T-helper 17 cell (primary cell): ENCODE measurements around the gene MS4A6E. TPM values are rescaled to one million over a fixed set of nuclear protein-coding genes. Genes with fewer than 3 reads are reported as not detected.

Source experiments
- ATAC-seq: fragments of 150-1000 bp; cut with Tn5 transposase; 2 replicates; pipeline ENCODE4 v1.10.0; 2021; ENCODE audit warnings: mild to moderate bottlenecking, moderate library complexity
- DNase-seq, 3 donors: peaks; one replicate each; pipeline versions ENCODE4 v3.0.0 to v3.0.0-alpha.2; 2020 to 2021
- H3K9me3 ChIP-seq: one replicate; pipeline ENCODE4 v1.7.0; 2013; ENCODE audit warnings: low read length, mild to moderate bottlenecking; ENCODE audit not compliant: control insufficient read depth, poor library complexity, severe bottlenecking
- H3K27ac Mint-ChIP-seq: one replicate; pipeline ENCODE4 v1.8.0; 2022; ENCODE audit warnings: mild to moderate bottlenecking, moderate library complexity, mixed read lengths
- H3K27me3 Mint-ChIP-seq: one replicate; pipeline ENCODE4 v1.8.0; 2022; ENCODE audit warnings: mixed read lengths
- H3K36me3 Mint-ChIP-seq: one replicate; pipeline ENCODE4 v1.8.0; 2022; ENCODE audit warnings: low read depth, mixed read lengths
- H3K4me1 Mint-ChIP-seq: one replicate; pipeline ENCODE4 v1.8.0; 2022; ENCODE audit warnings: mild to moderate bottlenecking, mixed read lengths
- H3K4me3 Mint-ChIP-seq: one replicate; pipeline ENCODE4 v1.8.0; 2022; ENCODE audit warnings: mild to moderate bottlenecking, moderate library complexity, mixed read lengths
- total RNA-seq, 4 donors: library from RNA in 2 of 4; stranded (reverse) in 2 of 4; gene quantifications; one replicate each; pipeline ENCODE4 v1.2.3 and lab custom pipeline; 2022 to 2026

The MS4A6E gene
- total RNA-seq, 2 donors from 2014 or later = not detected

- ATAC-seq (no peak), DNase-seq (no peak)
- Mint-ChIP-seq H3K4me1 (no peaks in the 10 kb centered on the region), H3K27ac (no peak overlapping the region), H3K27me3 (peaks cover 68% of the 10 kb centered on the region), H3K36me3 (no peaks in the 10 kb centered on the region), H3K4me3 (no peak overlapping the region)
- no peaks in the 10 kb centered on the region for H3K9me3 ChIP-seq
Observed at GRCh38 chr11:60371386-60371785, 44.3 kb downstream of the MS4A6E start.

GRCh38 chr11:60371854-60372253 is 44.8 kb downstream of the MS4A6E start:
- no peak for DNase-seq
- no peaks in the 10 kb centered on the region for H3K9me3 ChIP-seq
- Mint-ChIP-seq H3K4me3 (no peak overlapping the region), H3K36me3 (no peaks in the 10 kb centered on the region), H3K27me3 (peaks cover 73% of the 10 kb centered on the region), H3K4me1 (no peaks in the 10 kb centered on the region), H3K27ac (no peak overlapping the region)
- no peak for ATAC-seq

- H3K27me3 Mint-ChIP-seq = peaks cover 70% of the 10 kb centered on the region
- DNase-seq (no peak), ATAC-seq (no peak)
- no peak overlapping the region for H3K4me3 Mint-ChIP-seq
- H3K9me3 ChIP-seq = no peaks in the 10 kb centered on the region
- no peaks in the 10 kb centered on the region for H3K36me3 Mint-ChIP-seq
- H3K4me1 Mint-ChIP-seq = no peaks in the 10 kb centered on the region
- no peak overlapping the region for H3K27ac Mint-ChIP-seq
Observed at GRCh38 chr11:60372767-60373166, 45.7 kb downstream of the MS4A6E start.

DNA sequence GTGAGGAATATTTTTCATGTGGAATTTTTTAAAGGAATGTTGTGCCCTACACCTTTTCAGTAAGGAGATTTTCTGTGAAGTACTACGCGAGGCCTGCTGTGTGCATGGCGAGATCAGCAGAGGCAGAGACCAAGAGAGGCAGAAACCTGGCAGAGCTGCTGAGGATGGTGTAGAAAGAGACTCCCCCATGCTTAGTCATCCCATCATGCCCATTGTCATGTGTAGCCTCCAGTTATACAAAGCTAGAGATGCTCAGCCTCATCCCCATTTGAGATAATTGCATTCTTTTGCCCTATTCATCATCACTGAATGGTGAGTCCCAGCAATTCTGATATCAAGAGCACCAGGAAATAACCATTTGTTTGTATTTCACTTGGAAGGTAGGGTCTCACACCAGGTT is 48.3 kb downstream of the MS4A6E start:
- no peak overlapping the region for H3K27ac Mint-ChIP-seq
- ATAC-seq = no peak
- DNase-seq = no peak
- no peak overlapping the region for H3K4me3 Mint-ChIP-seq
- no peaks in the 10 kb centered on the region for H3K9me3 ChIP-seq
- peaks cover 71% of the 10 kb centered on the region for H3K27me3 Mint-ChIP-seq
- H3K36me3 Mint-ChIP-seq = no peaks in the 10 kb centered on the region
- H3K4me1 Mint-ChIP-seq = no peaks in the 10 kb centered on the region

DNA sequence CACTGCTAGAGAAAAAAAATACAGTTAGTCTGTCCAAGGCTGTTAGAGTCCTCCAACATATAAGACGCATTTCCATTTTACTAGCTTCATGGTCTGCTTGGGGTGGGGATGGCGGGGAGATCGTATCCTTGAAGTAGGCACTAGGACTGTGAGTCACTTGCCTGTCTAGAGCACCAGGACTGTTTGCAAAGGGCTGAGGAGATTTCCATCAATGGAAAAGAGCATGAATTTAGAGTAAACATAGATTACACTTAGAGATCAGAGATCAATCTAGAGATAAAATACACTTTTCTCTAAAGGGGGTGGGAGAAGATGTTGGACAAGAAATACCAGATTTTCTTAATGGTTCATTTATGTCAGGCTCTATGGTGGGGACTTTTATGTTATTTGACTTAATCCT is 49.5 kb downstream of the MS4A6E start:
- H3K4me1 Mint-ChIP-seq = no peaks in the 10 kb centered on the region
- H3K36me3 Mint-ChIP-seq = no peaks in the 10 kb centered on the region
- H3K27me3 Mint-ChIP-seq = peaks cover 71% of the 10 kb centered on the region
- ATAC-seq (no peak), DNase-seq (no peak)
- H3K4me3 Mint-ChIP-seq = no peak overlapping the region
- no peaks in the 10 kb centered on the region for H3K9me3 ChIP-seq
- H3K27ac Mint-ChIP-seq = no peak overlapping the region

DNA sequence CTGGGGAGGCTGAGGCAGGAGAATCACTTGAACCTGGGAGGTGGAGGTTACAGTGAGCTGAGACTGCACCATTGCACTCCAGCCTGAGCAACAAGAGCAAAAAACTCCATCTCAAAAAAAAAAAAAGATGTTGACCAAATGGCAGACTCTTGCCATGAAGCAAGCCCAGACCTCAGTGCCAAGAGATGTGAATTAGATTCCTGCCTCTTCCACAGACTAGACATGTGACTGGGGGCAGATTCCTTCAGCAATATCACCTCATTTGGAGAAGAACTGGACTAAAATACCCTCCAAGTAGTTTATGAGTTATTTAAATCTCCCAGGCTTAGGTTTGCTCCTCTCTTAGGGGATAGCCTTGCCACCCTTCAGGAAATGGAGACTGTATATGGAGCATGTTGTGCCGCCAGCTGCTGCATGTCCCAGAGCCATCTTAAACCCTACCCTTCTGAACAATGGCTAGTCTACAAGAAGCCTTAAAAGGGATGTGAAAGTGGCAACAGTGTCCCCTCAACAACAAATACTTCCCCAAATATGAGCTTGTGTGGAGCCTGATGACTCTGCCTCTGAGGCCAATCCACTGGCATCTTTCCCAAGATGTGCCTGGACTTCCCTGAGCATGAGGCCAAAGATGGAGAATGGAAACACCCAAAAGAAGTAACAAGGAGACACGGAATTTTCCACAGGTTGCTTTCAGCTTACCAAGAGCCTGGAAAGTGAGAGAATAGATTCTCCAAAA is 50.5 kb downstream of the MS4A6E start:
- H3K27me3 Mint-ChIP-seq = peaks cover 73% of the 10 kb centered on the region
- H3K27ac Mint-ChIP-seq = no peak overlapping the region
- no peak overlapping the region for H3K4me3 Mint-ChIP-seq
- no peak for DNase-seq
- H3K9me3 ChIP-seq = no peaks in the 10 kb centered on the region
- peak; percentile 69 for ATAC-seq
- no peaks in the 10 kb centered on the region for H3K36me3 Mint-ChIP-seq
- no peaks in the 10 kb centered on the region for H3K4me1 Mint-ChIP-seq

DNA sequence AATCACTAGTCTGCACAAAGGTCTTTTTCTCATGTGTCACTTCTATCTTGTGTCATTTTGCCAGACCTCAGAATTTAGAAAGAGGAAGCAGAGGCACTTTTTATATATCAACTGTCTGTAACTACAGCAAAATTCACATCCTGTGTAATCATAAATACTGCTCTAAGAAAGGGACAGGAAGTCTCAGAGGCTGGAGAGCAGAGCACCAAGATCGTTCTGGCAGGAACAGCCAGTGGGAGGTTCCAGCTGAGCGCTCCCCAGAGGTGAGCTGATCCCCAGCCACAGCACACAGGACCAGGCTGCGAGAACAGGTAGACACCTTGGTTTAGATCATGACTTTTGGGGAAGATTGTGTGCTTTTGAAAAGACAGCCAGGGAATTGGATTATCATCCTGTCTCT is 51.3 kb downstream of the MS4A6E start, which contains the start of gene MS4A7:
MS4A7 (plus strand) TSS at position 179 of the 400 bp plus-strand sequence. CDS start 4,610 bp downstream, outside the sequence.
- H3K9me3 ChIP-seq = no peaks in the 10 kb centered on the region
- H3K36me3 Mint-ChIP-seq = no peaks in the 10 kb centered on the region
- ATAC-seq (peak; percentile 74), DNase-seq (no peak)
- H3K27ac Mint-ChIP-seq = no peak within 1 kb of the TSS
- peak within 1 kb of the TSS; percentile 46 for H3K4me3 Mint-ChIP-seq
- peaks cover 66% of the 10 kb centered on the region for H3K27me3 Mint-ChIP-seq
- no peaks in the 10 kb centered on the region for H3K4me1 Mint-ChIP-seq

DNA sequence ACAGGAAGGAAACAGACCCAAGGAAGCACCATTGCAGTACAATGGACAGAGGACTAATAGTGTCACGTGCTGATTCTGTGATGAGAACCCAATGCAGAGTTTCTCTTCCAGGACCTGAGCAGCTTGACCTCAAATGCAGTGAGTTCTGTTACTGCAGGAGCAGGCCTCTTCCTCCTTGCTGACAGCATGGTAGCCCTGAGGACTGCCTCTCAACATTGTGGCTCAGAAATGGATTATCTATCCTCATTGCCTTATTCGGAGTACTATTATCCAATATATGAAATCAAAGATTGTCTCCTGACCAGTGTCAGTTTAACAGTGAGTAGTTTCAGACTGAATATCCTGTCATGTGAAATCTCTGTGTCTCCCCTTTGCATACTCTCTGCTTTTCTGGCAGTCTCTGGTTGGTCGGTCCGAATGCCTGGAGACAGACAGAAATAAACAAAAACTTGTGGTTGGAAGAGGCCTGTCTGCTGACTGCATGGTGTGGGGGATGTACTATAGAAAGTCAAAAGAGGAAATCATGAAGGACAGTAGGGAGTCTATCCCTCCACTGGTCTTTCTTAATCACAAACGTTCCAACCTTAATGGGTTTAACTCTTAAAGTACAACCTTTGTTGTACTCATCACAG is 62.3 kb downstream of the MS4A6E start:
- DNase-seq (no peak), ATAC-seq (peak; percentile 72)

GRCh38 chr11:60390419-60390818 is 63.4 kb downstream of the MS4A6E start:
- H3K27ac Mint-ChIP-seq = no peak overlapping the region
- no peak overlapping the region for H3K4me3 Mint-ChIP-seq
- peaks cover 10% of the 10 kb centered on the region for H3K27me3 Mint-ChIP-seq
- no peaks in the 10 kb centered on the region for H3K9me3 ChIP-seq
- no peaks in the 10 kb centered on the region for H3K36me3 Mint-ChIP-seq
- ATAC-seq (no peak), DNase-seq (no peak)
- peaks cover 3% of the 10 kb centered on the region for H3K4me1 Mint-ChIP-seq

More for the DNA sequence above, 62.3 kb downstream of the MS4A6E start:
- peaks cover 3% of the 10 kb centered on the region for H3K4me1 Mint-ChIP-seq
- no peaks in the 10 kb centered on the region for H3K9me3 ChIP-seq
- peaks cover 18% of the 10 kb centered on the region for H3K27me3 Mint-ChIP-seq
- no peak overlapping the region for H3K27ac Mint-ChIP-seq
- H3K4me3 Mint-ChIP-seq = no peak overlapping the region
- no peaks in the 10 kb centered on the region for H3K36me3 Mint-ChIP-seq

Other genes starting within 250 kb of the MS4A6E start
- under 1 TPM in 1 of 2 donors, not detected in 1; 0.60 TPM for gene MS4A2, start 238.6 kb upstream of the MS4A6E start, total RNA-seq
- gene MS4A6A, start 144.2 kb upstream of the MS4A6E start, total RNA-seq = 1 to 10 TPM; 3.2 to 8.2 TPM
- 1 to 10 TPM in 1 of 2 donors, under 1 TPM in 1; 0.47 to 1.1 TPM for gene MS4A4E, start 84.1 kb upstream of the MS4A6E start, total RNA-seq
- gene MS4A4A, start 46.6 kb upstream of the MS4A6E start, total RNA-seq = under 1 TPM in 1 of 2 donors, not detected in 1; 0.50 TPM
- gene MS4A7, start 51.3 kb downstream of the MS4A6E start, total RNA-seq = 1 to 10 TPM in 1 of 2 donors, under 1 TPM in 1; 0.21 to 4.7 TPM
- under 1 TPM in 1 of 2 donors, not detected in 1; 0.60 TPM for gene MS4A14, start 69.2 kb downstream of the MS4A6E start, total RNA-seq
- not detected for gene MS4A5, start 102.3 kb downstream of the MS4A6E start, total RNA-seq
- gene MS4A1, start 128.6 kb downstream of the MS4A6E start, total RNA-seq = 10 to 100 TPM in 1 of 2 donors, under 1 TPM in 1; 0.50 to 27.9 TPM
- not detected for gene MS4A12, start 165.5 kb downstream of the MS4A6E start, total RNA-seq
- not detected for gene MS4A13, start 188.1 kb downstream of the MS4A6E start, total RNA-seq